MM.1S (cell line): Measurements from ENCODE around the gene GABRP.

Source experiments
- CTCF ChIP-seq: fragments of 300-600 bp; sonication (generic); IDR thresholded peaks from 2 replicates; pipeline ENCODE4 v1.5.1; 2016; ENCODE audit warnings: antibody characterized with exemption, low read length, mixed read lengths
- EZH2 ChIP-seq: fragments of 300-600 bp; sonication (generic); optimal IDR thresholded peaks from 2 replicates; pipeline ENCODE3; 2017; ENCODE audit warnings: low read depth, mild to moderate bottlenecking, antibody characterized with exemption, low read length, mixed read lengths
- EZH2phosphoT487 ChIP-seq: fragments of 300-600 bp; sonication (generic); IDR thresholded peaks from 2 replicates; pipeline ENCODE4 v1.6.1; 2018; ENCODE audit warnings: antibody characterized with exemption, low read length

GRCh38 chr5:170757182-170757601 is 26.3 kb upstream of the GABRP start:
- TF ChIP-seq CTCF (no peak), EZH2phosphoT487 (no peak), EZH2 (no peak)
